ENCODE results near the gene TBC1D3L. TPM values are rescaled to one million over a fixed set of nuclear protein-coding genes. Genes with fewer than 3 reads are reported as not detected.
"Not testable (repeated sequence)": the region's sequence is repeated elsewhere in the genome, so short reads cannot be mapped to it uniquely, and the experiment has no call there.

Gene TBC1D3L
- total RNA-seq: 2.5 and 2.8 TPM in 2 replicates

DNA sequence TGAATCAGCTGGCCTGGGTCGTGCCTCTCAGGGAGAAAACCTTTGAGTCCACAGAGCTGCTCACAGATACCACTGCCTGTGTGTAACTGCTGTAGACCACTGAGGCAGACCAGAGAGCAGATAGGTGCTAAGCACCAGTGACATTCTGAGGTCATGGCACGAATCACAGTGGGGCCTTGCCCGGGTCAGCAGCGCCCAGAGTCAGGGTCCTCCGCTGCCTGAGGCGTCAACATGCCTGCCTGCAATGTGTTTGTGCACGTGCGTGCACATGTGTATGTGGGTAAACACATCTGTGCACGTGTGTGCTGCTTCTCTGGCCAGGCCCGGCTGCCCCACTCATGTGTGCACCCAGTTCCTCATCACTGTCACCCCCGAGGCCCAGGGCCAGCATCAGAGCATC, at the start of gene TBC1D3L:
Gene TBC1D3L, minus strand, starts transcription at position 101 of the 400 bp plus-strand sequence. CDS start 1,540 bp downstream, outside the sequence.
- CTCF ChIA-PET; intact Hi-C loops (cut with micrococcal nuclease); POLR2A ChIA-PET; ATAC-seq (ENCODE audit: low read depth); H3K9me3 Mint-ChIP-seq; H3K36me3 Mint-ChIP-seq (ENCODE audit: low read depth); DNase-seq; H3K4me1 Mint-ChIP-seq; H3K27ac Mint-ChIP-seq; H3K4me3 Mint-ChIP-seq; H3K27me3 Mint-ChIP-seq: not testable (repeated sequence)

DNA sequence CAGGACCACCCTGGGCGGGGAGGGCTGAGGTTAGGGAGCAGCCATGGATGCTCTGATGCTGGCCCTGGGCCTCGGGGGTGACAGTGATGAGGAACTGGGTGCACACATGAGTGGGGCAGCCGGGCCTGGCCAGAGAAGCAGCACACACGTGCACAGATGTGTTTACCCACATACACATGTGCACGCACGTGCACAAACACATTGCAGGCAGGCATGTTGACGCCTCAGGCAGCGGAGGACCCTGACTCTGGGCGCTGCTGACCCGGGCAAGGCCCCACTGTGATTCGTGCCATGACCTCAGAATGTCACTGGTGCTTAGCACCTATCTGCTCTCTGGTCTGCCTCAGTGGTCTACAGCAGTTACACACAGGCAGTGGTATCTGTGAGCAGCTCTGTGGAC, 14.8 kb upstream of the TBC1D3L start, which contains the start of gene TBC1D3D:
Gene TBC1D3D, plus strand, starts transcription at position 301 of the 400 bp plus-strand sequence. CDS start 1,585 bp downstream, outside the sequence.
- H3K9me3 Mint-ChIP-seq; H3K4me3 Mint-ChIP-seq; CTCF ChIA-PET; ATAC-seq (ENCODE audit: low read depth); H3K36me3 Mint-ChIP-seq (ENCODE audit: low read depth); H3K4me1 Mint-ChIP-seq; DNase-seq; intact Hi-C loops (cut with micrococcal nuclease); H3K27ac Mint-ChIP-seq; H3K27me3 Mint-ChIP-seq; POLR2A ChIA-PET: not testable (repeated sequence)

Other genes starting within 250 kb of the TBC1D3L start
- 36.3 and 40.0 TPM in 2 replicates for gene HNF1B, start 244.0 kb downstream of the TBC1D3L start, total RNA-seq
- gene TBC1D3K, start 64.6 kb downstream of the TBC1D3L start, total RNA-seq: not detected in 2 replicates
- 0.39 TPM in 1 of 2 replicates, not detected in the other for gene TBC1D3D, start 14.9 kb upstream of the TBC1D3L start, total RNA-seq
- 4.6 and 8.5 TPM in 2 replicates for gene TBC1D3C, start 79.6 kb upstream of the TBC1D3L start, total RNA-seq
- 1.3 and 1.6 TPM in 2 replicates for gene TBC1D3E, start 138.9 kb upstream of the TBC1D3L start, total RNA-seq
- gene TBC1D3, start 203.5 kb upstream of the TBC1D3L start, total RNA-seq: 1.8 and 4.2 TPM in 2 replicates